PFSK-1 (cell line): Measurements from ENCODE around the gene LRRC4C.

Experiments
- FOXP2 ChIP-seq: optimal IDR thresholded peaks from 2 replicates; pipeline ENCODE3; 2011; ENCODE audit warnings: borderline replicate concordance, control low read depth, inconsistent platforms; ENCODE audit not compliant: insufficient read depth; ENCODE audit errors: extremely low read length, extremely low read depth
- POLR2AphosphoS5 ChIP-seq: IDR thresholded peaks from 2 replicates; pipeline ENCODE4 v1.6.1; 2012; ENCODE audit warnings: low read depth, mild to moderate bottlenecking, control low read depth, low read length, moderate library complexity
- REST ChIP-seq, 2 experiments: IDR thresholded peaks; 2 replicates each; pipeline versions ENCODE4 v1.6.1 to v1.8.0; 2011 to 2012; ENCODE audit warnings: low read depth in 2 of 2, low read length in 2 of 2, control low read depth in 1 of 2, inconsistent platforms in 1 of 2, mild to moderate bottlenecking in 1 of 2, moderate library complexity in 1 of 2; ENCODE audit not compliant: insufficient read depth in 1 of 2
- SIN3A ChIP-seq: IDR thresholded peaks from 2 replicates; pipeline ENCODE4 v1.6.1; 2012; ENCODE audit warnings: mild to moderate bottlenecking, low read length, moderate library complexity, borderline replicate concordance; ENCODE audit not compliant: insufficient read depth
- TAF1 ChIP-seq: IDR thresholded peaks from 2 replicates; pipeline ENCODE4 v1.6.1; 2012; ENCODE audit warnings: low read length, control low read depth, borderline replicate concordance; ENCODE audit not compliant: insufficient read depth

LRRC4C gene

GRCh38 chr11:41134971-41135370, 324.5 kb downstream of the LRRC4C start:
- TF ChIP-seq FOXP2 (no peak), TAF1 (no peak), REST (IDR thresholded peaks at IDR 0.05; ENCODE audit: insufficient read depth in 1 of 2, low read depth in 2 of 2, low read length in 2 of 2) (no peak), POLR2AphosphoS5 (no peak), SIN3A (no peak)

GRCh38 chr11:41133023-41133422, 326.4 kb downstream of the LRRC4C start:
- no peak for TF ChIP-seq SIN3A
- TF ChIP-seq REST (IDR thresholded peaks at IDR 0.05; ENCODE audit: insufficient read depth in 1 of 2, low read depth in 2 of 2, low read length in 2 of 2), result no peak
- TF ChIP-seq FOXP2, result no peak
- no peak for TF ChIP-seq TAF1
- no peak for TF ChIP-seq POLR2AphosphoS5

GRCh38 chr11:41121600-41121999, 337.9 kb downstream of the LRRC4C start:
- no peak for TF ChIP-seq SIN3A
- no peak for TF ChIP-seq POLR2AphosphoS5
- no peak for TF ChIP-seq REST (IDR thresholded peaks at IDR 0.05; ENCODE audit: insufficient read depth in 1 of 2, low read depth in 2 of 2, low read length in 2 of 2)
- TF ChIP-seq FOXP2, result no peak
- no peak for TF ChIP-seq TAF1

GRCh38 chr11:41119484-41119883, 340.0 kb downstream of the LRRC4C start:
- TF ChIP-seq FOXP2, result no peak
- no peak for TF ChIP-seq REST (IDR thresholded peaks at IDR 0.05; ENCODE audit: insufficient read depth in 1 of 2, low read depth in 2 of 2, low read length in 2 of 2)
- TF ChIP-seq POLR2AphosphoS5, result no peak
- no peak for TF ChIP-seq TAF1
- TF ChIP-seq SIN3A, result no peak

GRCh38 chr11:41118521-41118920, 340.9 kb downstream of the LRRC4C start:
- TF ChIP-seq POLR2AphosphoS5, result no peak
- no peak for TF ChIP-seq REST (IDR thresholded peaks at IDR 0.05; ENCODE audit: insufficient read depth in 1 of 2, low read depth in 2 of 2, low read length in 2 of 2)
- no peak for TF ChIP-seq TAF1
- TF ChIP-seq SIN3A, result no peak
- TF ChIP-seq FOXP2, result no peak
